Cardiac muscle cell (in vitro differentiated cells and primary cell): ENCODE measurements around the gene PPEF1. TPM values are rescaled to one million over a fixed set of nuclear protein-coding genes. Genes with fewer than 3 reads are reported as not detected.
A peak's percentile ranks its signal among the peaks of the same experiment; 100 is the strongest.

Experiments
- DNase-seq, 2 donors: peaks; one replicate each; pipeline versions ENCODE4 v3.0.0 to v3.0.0-alpha.2; 2010 to 2017; ENCODE audit warnings: low read depth in 1 of 2, low spot score in 1 of 2
- H3K27ac ChIP-seq: fragments of 200-600 bp; sonication (generic); 2 replicates; pipeline ENCODE4 v1.5.1; 2016
- H3K27me3 ChIP-seq: fragments of 200-600 bp; sonication (generic); 2 replicates; pipeline ENCODE4 v1.6.0; 2016; ENCODE audit warnings: control low read depth
- H3K36me3 ChIP-seq: fragments of 200-600 bp; sonication (generic); 2 replicates; pipeline ENCODE4 v1.5.1; 2016; ENCODE audit warnings: control low read depth
- H3K4me1 ChIP-seq: fragments of 200-600 bp; sonication (generic); 2 replicates; pipeline ENCODE4 v1.8.1; 2017; ENCODE audit warnings: low read depth, mild to moderate bottlenecking, mixed run types
- H3K4me3 ChIP-seq: fragments of 200-600 bp; sonication (generic); 2 replicates; pipeline ENCODE4 v1.5.1; 2016; ENCODE audit warnings: mild to moderate bottlenecking
- H3K9me3 ChIP-seq: fragments of 200-600 bp; sonication (generic); 2 replicates; pipeline ENCODE4 v1.5.1; 2017; ENCODE audit warnings: low read depth, mild to moderate bottlenecking, control low read depth
- CTCF ChIP-seq: IDR thresholded peaks from 2 replicates; pipeline ENCODE4 v1.5.1; 2012; ENCODE audit warnings: low read depth, mild to moderate bottlenecking, low read length
- polyA plus RNA-seq: library from polyadenylated mRNA; unstranded; fragments of >200 nt; fragmentation: Nextera tagmentation; extraction: Ambion mirVana; gene quantifications from 2 replicates; pipeline ENCODE4 v1.2.1, GENCODE V29; 2016
- total RNA-seq: library from RNA; depleted of rRNA; stranded (reverse); fragments of >200 nt; gene quantifications from 2 replicates; pipeline ENCODE4 v1.2.3, GENCODE V29; 2016

Gene PPEF1
- total and polyA plus RNA-seq, 2 experiments from 2014 or later = 0.30 TPM; not detected in 1

- Histone ChIP-seq H3K27ac (no peak overlapping the region), H3K36me3 (no peaks in the 10 kb centered on the region), H3K27me3 (no peaks in the 10 kb centered on the region), H3K4me3 (no peak overlapping the region), H3K4me1 (no peaks in the 10 kb centered on the region), H3K9me3 (no peaks in the 10 kb centered on the region)
- DNase-seq = no peak
- no peak for TF ChIP-seq CTCF
Observed at GRCh38 chrX:18692541-18692940, 14.9 kb upstream of the PPEF1 start.

- Histone ChIP-seq H3K36me3 (no peaks in the 10 kb centered on the region), H3K4me1 (no peaks in the 10 kb centered on the region), H3K4me3 (no peak overlapping the region), H3K27ac (no peak overlapping the region), H3K9me3 (no peaks in the 10 kb centered on the region), H3K27me3 (no peaks in the 10 kb centered on the region)
- DNase-seq = no peak
- TF ChIP-seq CTCF = no peak
Observed at GRCh38 chrX:18696653-18697052, 10.8 kb upstream of the PPEF1 start.

- Histone ChIP-seq H3K4me3 (no peak overlapping the region), H3K27ac (no peak overlapping the region), H3K4me1 (no peaks in the 10 kb centered on the region), H3K27me3 (no peaks in the 10 kb centered on the region), H3K36me3 (no peaks in the 10 kb centered on the region), H3K9me3 (no peaks in the 10 kb centered on the region)
- DNase-seq = no peak
- no peak for TF ChIP-seq CTCF
Observed at GRCh38 chrX:18698737-18699650, 8.5 kb upstream of the PPEF1 start.

GRCh38 chrX:18701621-18702361 lies 5.7 kb upstream of the PPEF1 start:
- Histone ChIP-seq H3K9me3 (no peaks in the 10 kb centered on the region), H3K36me3 (no peaks in the 10 kb centered on the region), H3K4me1 (no peaks in the 10 kb centered on the region), H3K4me3 (no peak overlapping the region), H3K27me3 (no peaks in the 10 kb centered on the region), H3K27ac (no peak overlapping the region)
- peak in 1 of 2 donors; percentile 29 for DNase-seq
- no peak for TF ChIP-seq CTCF

GRCh38 chrX:18702362-18703195 lies 4.9 kb upstream of the PPEF1 start:
- Histone ChIP-seq H3K4me1 (no peaks in the 10 kb centered on the region), H3K36me3 (no peaks in the 10 kb centered on the region), H3K27me3 (no peaks in the 10 kb centered on the region), H3K4me3 (no peak overlapping the region), H3K27ac (no peak overlapping the region), H3K9me3 (no peaks in the 10 kb centered on the region)
- peak in 1 of 2 donors; percentile 75 for DNase-seq
- no peak for TF ChIP-seq CTCF
